Esophagus squamous epithelium (tissue), 4 donors: ENCODE data around the gene ARHGAP4.

Experiments
- CTCF ChIP-seq, 6 experiments: fragments of 450-650 bp in 4 of 6; fragments of 200-600 bp in 2 of 6; sonication (generic) in 2 of 6; IDR thresholded peaks; one replicate each; pipeline ENCODE4 v1.5.1; 2016 to 2019; ENCODE audit warnings: antibody characterized with exemption in 6 of 6, mild to moderate bottlenecking in 4 of 6, moderate library complexity in 4 of 6
- POLR2A ChIP-seq, 4 donors: fragments of 450-650 bp; IDR thresholded peaks; one replicate each; pipeline ENCODE4 v1.6.1; 2017; ENCODE audit warnings: antibody characterized with exemption in 4 of 4, mild to moderate bottlenecking in 4 of 4, moderate library complexity in 3 of 4

GRCh38 chrX:153961292-153961691, 35.2 kb upstream of the ARHGAP4 start:
- no peak for TF ChIP-seq CTCF (IDR thresholded peaks at IDR 0.05)
- TF ChIP-seq POLR2A (IDR thresholded peaks at IDR 0.05) = no peak
